Measurements from ENCODE around the gene PAPPA.

PAPPA gene

GRCh38 chr9:116152941-116153764 is 438 bp upstream of the PAPPA start:
- Histone ChIP-seq H3K4me1 (peaks cover 0 to 51% (median 20%) of the 10 kb centered on the region in 4 donors), H3K9me3 (no peaks in the 10 kb centered on the region), H3K27ac (peak overlapping the region; percentile 61 to 78), H3K36me3 (no peaks in the 10 kb centered on the region), H3K4me3 (peak overlapping the region; percentile 59 to 72), H3K27me3 (no peaks in the 10 kb centered on the region)
- TF ChIP-seq, protein P1, sequence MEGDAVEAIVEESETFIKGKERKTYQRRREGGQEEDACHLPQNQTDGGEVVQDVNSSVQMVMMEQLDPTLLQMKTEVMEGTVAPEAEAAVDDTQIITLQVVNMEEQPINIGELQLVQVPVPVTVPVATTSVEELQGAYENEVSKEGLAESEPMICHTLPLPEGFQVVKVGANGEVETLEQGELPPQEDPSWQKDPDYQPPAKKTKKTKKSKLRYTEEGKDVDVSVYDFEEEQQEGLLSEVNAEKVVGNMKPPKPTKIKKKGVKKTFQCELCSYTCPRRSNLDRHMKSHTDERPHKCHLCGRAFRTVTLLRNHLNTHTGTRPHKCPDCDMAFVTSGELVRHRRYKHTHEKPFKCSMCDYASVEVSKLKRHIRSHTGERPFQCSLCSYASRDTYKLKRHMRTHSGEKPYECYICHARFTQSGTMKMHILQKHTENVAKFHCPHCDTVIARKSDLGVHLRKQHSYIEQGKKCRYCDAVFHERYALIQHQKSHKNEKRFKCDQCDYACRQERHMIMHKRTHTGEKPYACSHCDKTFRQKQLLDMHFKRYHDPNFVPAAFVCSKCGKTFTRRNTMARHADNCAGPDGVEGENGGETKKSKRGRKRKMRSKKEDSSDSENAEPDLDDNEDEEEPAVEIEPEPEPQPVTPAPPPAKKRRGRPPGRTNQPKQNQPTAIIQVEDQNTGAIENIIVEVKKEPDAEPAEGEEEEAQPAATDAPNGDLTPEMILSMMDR (IDR thresholded peaks at IDR 0.05), result no peak
- intact Hi-C loops (cut with DNase I; ENCODE audit: low total_unique reads), result loop anchor here (10.0 kb wide), 2 partner anchors 342 to 422 kb away; no protein-coding TSS in a partner anchor
- peak in 1 of 2 donors; percentile 24 for DNase-seq

DNA sequence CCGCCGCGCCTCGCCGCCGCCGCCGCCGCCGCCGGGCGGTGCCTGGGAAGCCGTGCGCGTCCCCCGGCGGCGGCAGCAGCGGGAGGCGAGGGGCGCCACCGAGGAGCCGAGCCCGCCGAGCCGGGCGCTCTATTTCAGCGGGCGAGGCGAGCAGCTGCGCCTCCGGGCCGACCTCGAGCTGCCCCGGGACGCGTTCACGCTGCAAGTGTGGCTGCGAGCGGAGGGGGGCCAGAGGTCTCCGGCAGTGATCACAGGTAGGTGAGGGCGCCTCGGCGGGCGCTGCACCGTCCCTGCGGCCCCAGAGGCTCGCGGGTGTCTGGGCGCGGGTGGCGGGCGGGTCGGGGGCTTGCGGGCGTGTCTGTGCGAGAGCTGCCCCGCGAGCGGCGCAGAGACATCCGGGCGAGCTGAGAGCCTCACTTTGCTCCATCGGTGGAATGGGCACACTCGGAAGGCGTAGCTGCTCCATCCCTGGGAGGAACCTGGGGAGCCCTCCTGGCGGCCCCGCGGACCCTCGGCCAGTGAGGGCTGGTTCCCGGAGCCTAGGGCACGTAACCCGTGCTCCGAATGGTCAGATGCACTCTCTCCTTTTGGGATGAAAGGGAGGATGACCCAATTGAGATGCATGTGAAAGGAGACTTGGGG is 864 bp downstream of the PAPPA start:
- H3K27ac ChIP-seq, result peak overlapping the region; percentile 81 to 84
- H3K9me3 ChIP-seq, result no peaks in the 10 kb centered on the region
- peaks cover 0 to 51% (median 20%) of the 10 kb centered on the region in 4 donors for H3K4me1 ChIP-seq
- no peak for DNase-seq
- peak overlapping the region; percentile 59 to 72 for H3K4me3 ChIP-seq
- intact Hi-C loops (cut with DNase I; ENCODE audit: low total_unique reads), result loop anchor here (10.0 kb wide), 2 partner anchors 340 to 420 kb away; no protein-coding TSS in a partner anchor
- TF ChIP-seq, protein P1 (IDR thresholded peaks at IDR 0.05), result no peak
- H3K36me3 ChIP-seq, result no peaks in the 10 kb centered on the region
- H3K27me3 ChIP-seq, result no peaks in the 10 kb centered on the region

DNA sequence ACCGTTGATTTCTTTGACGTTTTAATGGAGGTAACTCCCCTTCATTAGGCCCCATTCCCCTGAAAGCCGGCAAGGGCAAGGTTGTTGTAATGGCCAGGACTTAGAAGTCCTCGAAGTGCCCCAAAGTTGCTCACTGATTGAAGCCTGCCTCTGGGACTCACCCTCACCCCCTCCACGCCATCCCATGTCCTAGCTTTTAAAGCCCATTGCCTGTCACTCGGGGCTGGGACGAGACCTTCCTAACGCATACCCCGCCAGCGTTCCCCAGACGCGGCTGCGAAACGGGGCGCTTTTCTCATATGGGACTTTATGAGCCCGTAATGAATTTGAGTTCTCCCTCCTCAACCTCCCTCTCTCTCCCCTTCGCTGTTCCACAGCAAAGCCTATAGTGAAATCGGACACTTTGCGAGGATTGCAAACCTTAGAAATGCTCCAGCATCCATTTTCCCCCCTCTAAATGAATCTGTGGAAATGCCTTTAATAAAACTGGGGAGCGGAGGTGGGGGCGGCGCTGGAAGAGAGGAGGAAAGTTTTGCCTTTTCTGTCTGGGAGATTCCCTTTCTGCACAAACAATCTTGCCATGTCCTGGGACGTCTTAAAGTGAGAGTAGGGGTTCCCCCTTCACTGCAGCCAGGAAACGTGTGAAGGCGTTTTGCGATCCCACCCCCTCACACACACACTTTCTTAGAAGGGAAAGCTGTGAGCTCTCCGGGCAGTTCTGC is 1.5 kb downstream of the PAPPA start:
- peak in 1 of 2 donors; percentile 22 for DNase-seq
- H3K27ac ChIP-seq, result peak overlapping the region; percentile 81 to 84
- intact Hi-C loops (cut with DNase I; ENCODE audit: low total_unique reads), result loop anchor here (5.0 to 10.0 kb wide), 4 partner anchors 340 to 563 kb away; no protein-coding TSS in a partner anchor

GRCh38 chr9:116155698-116156039 is 2.1 kb downstream of the PAPPA start:
- H3K27ac ChIP-seq, result peak overlapping the region; percentile 81 to 84
- peak overlapping the region; percentile 59 to 72 for H3K4me3 ChIP-seq
- H3K9me3 ChIP-seq, result no peaks in the 10 kb centered on the region
- H3K27me3 ChIP-seq, result no peaks in the 10 kb centered on the region
- H3K36me3 ChIP-seq, result no peaks in the 10 kb centered on the region
- peaks cover 0 to 51% (median 20%) of the 10 kb centered on the region in 4 donors for H3K4me1 ChIP-seq
- intact Hi-C loops (cut with DNase I; ENCODE audit: low total_unique reads), result loop anchor here (5.0 to 10.0 kb wide), 4 partner anchors 339 to 563 kb away; no protein-coding TSS in a partner anchor
- no peak for DNase-seq
- TF ChIP-seq, protein P1 (IDR thresholded peaks at IDR 0.05), result no peak

More for the DNA sequence above, 1.5 kb downstream of the PAPPA start:
- H3K4me3 ChIP-seq, result peak overlapping the region; percentile 59 to 72
- no peaks in the 10 kb centered on the region for H3K9me3 ChIP-seq
- TF ChIP-seq, protein P1 (IDR thresholded peaks at IDR 0.05), result no peak
- no peaks in the 10 kb centered on the region for H3K27me3 ChIP-seq
- H3K36me3 ChIP-seq, result no peaks in the 10 kb centered on the region
- peaks cover 0 to 51% (median 20%) of the 10 kb centered on the region in 4 donors for H3K4me1 ChIP-seq

GRCh38 chr9:116156621-116157314 is 3.2 kb downstream of the PAPPA start:
- intact Hi-C loops (cut with DNase I; ENCODE audit: low total_unique reads), result loop anchor here (5.0 to 10.0 kb wide), 4 partner anchors 338 to 564 kb away; no protein-coding TSS in a partner anchor
- Histone ChIP-seq H3K27me3 (no peaks in the 10 kb centered on the region), H3K4me3 (peak overlapping the region; percentile 48 to 59), H3K36me3 (no peaks in the 10 kb centered on the region), H3K27ac (peak overlapping the region; percentile 81 to 84), H3K9me3 (no peaks in the 10 kb centered on the region), H3K4me1 (peaks cover 0 to 51% (median 20%) of the 10 kb centered on the region in 4 donors)
- peak; percentile 73 to 88 for DNase-seq
- TF ChIP-seq, protein P1 (IDR thresholded peaks at IDR 0.05), result no peak
